Loucy (cell line): ENCODE results near the gene SMDT1.

Experiments
- CTCF ChIP-seq: fragments of 200-600 bp; sonication (generic); conservative IDR thresholded peaks from 2 replicates; pipeline ENCODE4 v1.5.1; 2014; ENCODE audit warnings: mild to moderate bottlenecking, antibody characterized with exemption, low read length
- EZH2phosphoT487 ChIP-seq: fragments of 200-600 bp; IDR thresholded peaks from 2 replicates; pipeline ENCODE4 v1.6.1; 2018; ENCODE audit warnings: antibody characterized with exemption, mild to moderate bottlenecking, moderate library complexity, borderline replicate concordance

GRCh38 chr22:42033263-42034181 is 46.0 kb upstream of the SMDT1 start:
- TF ChIP-seq CTCF, result no peak
- no peak for TF ChIP-seq EZH2phosphoT487
